Purkinje cell (primary cell): ENCODE results near the gene RPRD1B. TPM values are rescaled to one million over a fixed set of nuclear protein-coding genes. Genes with fewer than 3 reads are reported as not detected.

ENCODE experiments used
- polyA plus RNA-seq: library from polyadenylated mRNA; unstranded; fragments of >200 nt; fragmentation: Nextera tagmentation; gene quantifications from 2 replicates; pipeline ENCODE4 v1.2.1, GENCODE V29; 2014

The RPRD1B gene, protein sequence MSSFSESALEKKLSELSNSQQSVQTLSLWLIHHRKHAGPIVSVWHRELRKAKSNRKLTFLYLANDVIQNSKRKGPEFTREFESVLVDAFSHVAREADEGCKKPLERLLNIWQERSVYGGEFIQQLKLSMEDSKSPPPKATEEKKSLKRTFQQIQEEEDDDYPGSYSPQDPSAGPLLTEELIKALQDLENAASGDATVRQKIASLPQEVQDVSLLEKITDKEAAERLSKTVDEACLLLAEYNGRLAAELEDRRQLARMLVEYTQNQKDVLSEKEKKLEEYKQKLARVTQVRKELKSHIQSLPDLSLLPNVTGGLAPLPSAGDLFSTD
- 4.5 and 5.8 TPM in 2 replicates for polyA plus RNA-seq

DNA sequence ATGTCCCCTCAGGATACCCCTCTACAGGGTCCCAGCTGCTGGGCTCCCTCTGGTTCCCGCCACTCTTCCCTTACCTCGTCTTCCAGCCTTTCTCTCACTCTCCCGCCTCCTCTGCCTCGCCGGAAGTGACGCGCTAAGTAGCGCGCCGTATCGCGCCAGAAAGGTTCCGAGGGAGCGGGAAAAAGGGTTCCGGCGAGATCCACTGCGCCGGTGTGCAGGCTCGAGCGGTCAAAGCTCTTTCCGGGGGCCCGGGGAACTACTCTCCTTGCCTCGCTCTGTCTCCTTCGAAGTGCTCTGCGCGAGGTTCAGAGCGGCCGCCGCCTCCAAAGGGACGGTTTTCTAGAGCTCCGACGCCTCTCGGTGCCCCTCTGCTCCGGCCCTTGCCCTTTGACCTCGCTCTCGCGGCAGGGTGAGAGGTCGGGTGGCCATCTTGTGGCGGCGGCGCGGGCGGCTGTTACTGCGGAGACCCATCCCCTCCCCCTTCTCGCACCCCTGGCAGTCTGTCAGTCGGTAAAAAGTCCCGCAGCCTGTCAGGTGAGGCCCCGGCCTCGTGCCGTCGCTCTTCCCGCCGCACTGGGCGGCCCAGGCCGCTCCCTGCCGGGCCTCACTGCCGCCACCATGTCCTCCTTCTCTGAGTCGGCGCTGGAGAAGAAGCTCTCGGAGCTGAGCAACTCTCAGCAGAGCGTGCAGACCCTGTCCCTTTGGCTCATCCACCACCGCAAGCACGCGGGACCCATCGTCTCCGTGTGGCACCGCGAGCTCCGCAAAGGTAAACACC, at the start of gene RPRD1B, which contains the start of gene TTI1:
Gene RPRD1B (plus strand): TSS at position 417 of the 778 bp plus-strand sequence. CDS start 202 bp downstream, at position 619.
Gene TTI1 (minus strand): TSS at position 127 of the 778 bp plus-strand sequence. CDS start 19,640 bp downstream, outside the sequence.

Other genes starting within 250 kb of the RPRD1B start
- 19.3 and 23.6 TPM in 2 replicates for gene VSTM2L, start 130.6 kb upstream of the RPRD1B start, polyA plus RNA-seq
- 4.8 and 8.3 TPM in 2 replicates for gene TTI1, start 290 bp upstream of the RPRD1B start, polyA plus RNA-seq
- not detected in 2 replicates for gene TGM2, start 131.5 kb downstream of the RPRD1B start, polyA plus RNA-seq
- gene KIAA1755, start 227.0 kb downstream of the RPRD1B start, polyA plus RNA-seq: 0.91 and 1.2 TPM in 2 replicates